K562 (cell line): Measurements from ENCODE around the gene CHRDL1. TPM values are rescaled to one million over a fixed set of nuclear protein-coding genes. Genes with fewer than 3 reads are reported as not detected.

Source experiments
- ATAC-seq: fragments of 200-7000 bp; cut with Tn5 transposase; 3 replicates; pipeline ENCODE4 v1.9.1; 2020; ENCODE audit warnings: moderate library complexity
- BruUV-seq: library from RNA; stranded (reverse); fragments of 400-500 nt; replicated peaks from 2 replicates; lab custom pipeline; 2021; lab: Mats Ljungman, UMichigan
- CTCF ChIA-PET: fragments of 300-600 bp; formaldehyde crosslinking; extraction: SDS; loops from one replicate; lab custom pipeline; 2021; ENCODE audit warnings: low intra/inter-chr PET ratio; lab: Yijun Ruan, JAX
- POLR2A ChIA-PET: fragments of 300-600, 350-650 bp; sonication (Branson Sonifier 250); formaldehyde crosslinking; extraction: SDS; loops from one replicate; lab custom pipeline; 2021; ENCODE audit warnings: antibody characterized with exemption, inconsistent platforms; lab: Yijun Ruan, JAX
- DNase-seq, 4 experiments: peaks; one replicate each; pipeline versions ENCODE4 v3.0.0 to v3.0.0-alpha.2; 2011 to 2018; ENCODE audit warnings: low spot score in 3 of 4, mixed read lengths in 3 of 4; ENCODE audit errors: extremely low read depth in 1 of 4
- FAIRE-seq: peaks from 2 replicates; lab custom pipeline; 2011; peaks lifted over from hg19 to GRCh38; lab: Jason Lieb, UNC
- H2AFZ ChIP-seq: 2 replicates; pipeline ENCODE4 v1.6.0; 2011; ENCODE audit warnings: low read depth, low read length, control low read depth, inconsistent platforms
- H3K27ac ChIP-seq: fragments of 200-600 bp; 3 replicates; pipeline ENCODE4 v1.8.0; 2011; ENCODE audit warnings: low read depth, mild to moderate bottlenecking, control low read depth, inconsistent platforms, low read length, moderate library complexity, mixed read lengths; ENCODE audit errors: extremely low read depth
- H3K27me3 ChIP-seq, 2 experiments: fragments of 300-600 bp in 1 of 2; 2 replicates in 1 of 2; 3 replicates in 1 of 2; pipeline versions ENCODE4 v1.6.0 to v1.8.0; 2011; ENCODE audit warnings: inconsistent platforms in 2 of 2, low read length in 2 of 2, mild to moderate bottlenecking in 1 of 2, mixed read lengths in 1 of 2, moderate library complexity in 1 of 2; ENCODE audit not compliant: control insufficient read depth in 2 of 2, insufficient read depth in 2 of 2
- H3K36me3 ChIP-seq: fragments of 300-600 bp; 3 replicates; pipeline ENCODE4 v1.8.0; 2011; ENCODE audit warnings: mild to moderate bottlenecking, low read length, inconsistent platforms; ENCODE audit not compliant: control insufficient read depth, insufficient read depth
- H3K4me1 ChIP-seq, 2 experiments: fragments of 200-600 bp in 1 of 2; replicated peaks in 1 of 2; 2 replicates in 1 of 2; 3 replicates in 1 of 2; pipeline versions ENCODE4 v1.5.1 to v1.8.0; 2011; ENCODE audit warnings: inconsistent platforms in 2 of 2, low read length in 2 of 2, mild to moderate bottlenecking in 1 of 2, mixed read lengths in 1 of 2, moderate library complexity in 1 of 2; ENCODE audit not compliant: control insufficient read depth in 2 of 2, insufficient read depth in 2 of 2
- H3K4me2 ChIP-seq: 2 replicates; pipeline ENCODE4 v1.6.1; 2011; ENCODE audit warnings: low read length, control low read depth, inconsistent platforms, mixed read lengths; ENCODE audit not compliant: insufficient read depth
- H3K4me3 ChIP-seq: fragments of 200-600 bp; sonication (generic), shearing (Covaris generic); 2 replicates; pipeline ENCODE4 v1.5.1; 2016; ENCODE audit warnings: control low read depth, inconsistent platforms
- H3K79me2 ChIP-seq: fragments of 200-600 bp; 3 replicates; pipeline ENCODE4 v1.8.0; 2011; ENCODE audit warnings: low read length, inconsistent platforms; ENCODE audit not compliant: control insufficient read depth, insufficient read depth
- H3K9ac ChIP-seq, 2 experiments: 2 replicates each; pipeline versions ENCODE4 v1.6.0 to v1.6.1; 2011; ENCODE audit warnings: low read depth in 2 of 2, low read length in 2 of 2, control low read depth in 1 of 2, inconsistent platforms in 1 of 2, mild to moderate bottlenecking in 1 of 2, mixed read lengths in 1 of 2; ENCODE audit not compliant: insufficient read depth in 1 of 2
- H3K9me1 ChIP-seq: one replicate; pipeline ENCODE4 v1.6.0; 2011; ENCODE audit warnings: inconsistent platforms, mild to moderate bottlenecking, low read length, moderate library complexity; ENCODE audit not compliant: control insufficient read depth, insufficient read depth
- H3K9me3 ChIP-seq: replicated peaks from 2 replicates; pipeline ENCODE4 v1.5.1; 2011; ENCODE audit warnings: low read depth, low read length, inconsistent platforms; ENCODE audit not compliant: control insufficient read depth, insufficient read depth
- H4K20me1 ChIP-seq: replicated peaks from 2 replicates; pipeline ENCODE4 v1.6.1; 2011; ENCODE audit warnings: low read length, inconsistent platforms, mixed read lengths; ENCODE audit not compliant: control insufficient read depth, insufficient read depth
- KAT8 ChIP-seq: fragments of 450-650 bp; IDR thresholded peaks from 2 replicates; pipeline ENCODE4 v1.6.1; 2016; ENCODE audit warnings: low read depth, mild to moderate bottlenecking
- ZBTB40 ChIP-seq, 2 experiments: fragments of 450-650 bp in 1 of 2; sonication (generic) in 1 of 2; formaldehyde crosslinking in 1 of 2; IDR thresholded peaks; 2 replicates each; pipeline versions ENCODE4 v1.7.1 to v1.9.0; 2016 to 2022; ENCODE audit warnings: inconsistent platforms in 1 of 2, mild to moderate bottlenecking in 1 of 2, missing genetic modification reagents in 1 of 2
- WGBS: fragments of 100-300 bp; shearing (Covaris generic); methylation state at CpG from one replicate; pipeline ENCODE4 v1.1.6; 2016; ENCODE audit warnings: low coverage, mixed read lengths; ENCODE audit not compliant: insufficient coverage; ENCODE audit errors: missing lambda C conversion rate; 5-methylcytosine and 5-hydroxymethylcytosine counted together
- in situ Hi-C: fragments of 300-500 bp; cut with MboI; formaldehyde crosslinking; loops from 4 replicates; pipeline ENCODE4 v1.15.0; 2018; ENCODE audit warnings: inconsistent platforms, mixed read lengths
- intact Hi-C: fragments of 100-400 bp; cut with micrococcal nuclease; formaldehyde crosslinking; loops from 2 replicates; pipeline ENCODE4 v1.14.2; 2022
- polyA plus RNA-seq, 8 experiments: library from polyadenylated mRNA; depleted of rRNA in 4 of 8; stranded (reverse) in 5 of 8; unstranded in 3 of 8; fragments of >200 nt; fragmentation: Nextera tagmentation in 2 of 8; fragmentation: Illumina TruSeq in 1 of 8; extraction: Ambion mirVana in 2 of 8; extraction: Trizol in 1 of 8; gene quantifications; 2 replicates each; pipeline versions ENCODE4 v1.2.1 to v1.2.3, GENCODE V29; 2011 to 2014; ENCODE audit warnings: inconsistent platforms in 1 of 8, missing spikeins in 1 of 8
- total RNA-seq, 7 experiments: library from RNA; depleted of rRNA in 6 of 7; stranded (reverse); fragments of >200 nt in 6 of 7; fragmentation: Illumina TruSeq in 2 of 7; extraction: Trizol in 2 of 7; gene quantifications; 2 replicates each; pipeline versions ENCODE4 v1.2.1 to v1.2.3, GENCODE V29; 2011 to 2021; ENCODE audit warnings: low replicate concordance in 1 of 7
- TF ChIP-seq, protein P1 (sequence below), 2 experiments: IDR thresholded peaks; 2 replicates each; pipeline ENCODE4 v1.6.1; 2011; ENCODE audit warnings: borderline replicate concordance in 1 of 2, control low read depth in 1 of 2, low read depth in 1 of 2, low read length in 1 of 2, mild to moderate bottlenecking in 1 of 2, mixed read lengths in 1 of 2, moderate library complexity in 1 of 2; ENCODE audit not compliant: insufficient read depth in 1 of 2, insufficient read length in 1 of 2, poor library complexity in 1 of 2, severe bottlenecking in 1 of 2; ENCODE audit errors: extremely low read depth in 1 of 2

Gene CHRDL1
- total and polyA plus RNA-seq, 9 of the 15 experiments (the other 6 are each of a cell fraction or from before 2014, with no cell fraction given) = not detected

- Histone ChIP-seq H3K4me2 (no peak overlapping the region), H3K27me3 (no peaks in the 10 kb centered on the region), H3K79me2 (no peaks in the 10 kb centered on the region), H4K20me1 (no peaks in the 10 kb centered on the region), H3K9me1 (no peaks in the 10 kb centered on the region), H3K27ac (no peak overlapping the region), H3K9me3 (no peaks in the 10 kb centered on the region), H3K4me3 (no peak overlapping the region), H2AFZ (no peak overlapping the region), H3K4me1 (no peaks in the 10 kb centered on the region), H3K36me3 (no peaks in the 10 kb centered on the region), H3K9ac (no peak overlapping the region)
- TF ChIP-seq KAT8 = no peak
- FAIRE-seq = no peak
- POLR2A ChIA-PET = interaction anchor here (0.7 kb wide), 1 partner anchor 59 kb away, joined by 3 read pairs; no protein-coding TSS in a partner anchor
- no peak for ATAC-seq
- 0% methylated on average over 1 of the region's 1 CpG for WGBS
- in situ Hi-C loops (loop anchor here (25.0 kb wide), 2 partner anchors 207 to 507 kb away; no protein-coding TSS in a partner anchor), intact Hi-C loops (loop anchor here (5.0 to 10.0 kb wide), 2 partner anchors 175 to 217 kb away; no protein-coding TSS in a partner anchor)
- CTCF ChIA-PET = no interaction called here
- BruUV-seq = no TSS peak
- DNase-seq = no peak
These were observed 126.0 kb downstream of the CHRDL1 start for GRCh38 chrX:110669572-110669971.

- no peaks in the 10 kb centered on the region for H3K4me1 ChIP-seq
- ChIA-PET POLR2A (no interaction called here), CTCF (no interaction called here)
- no peaks in the 10 kb centered on the region for H3K9me1 ChIP-seq
- FAIRE-seq (no peak), DNase-seq (no peak), ATAC-seq (no peak)
- BruUV-seq = no TSS peak
- intact Hi-C loops = loop anchor here (5.0 to 10.0 kb wide), 2 partner anchors 177 to 215 kb away; no protein-coding TSS in a partner anchor
- H2AFZ ChIP-seq = no peak overlapping the region
- H3K79me2 ChIP-seq = no peaks in the 10 kb centered on the region
- H3K36me3 ChIP-seq = no peaks in the 10 kb centered on the region
- no peak overlapping the region for H3K9ac ChIP-seq
- no peak overlapping the region for H3K4me3 ChIP-seq
- H4K20me1 ChIP-seq = no peaks in the 10 kb centered on the region
- no peak overlapping the region for H3K4me2 ChIP-seq
- no peaks in the 10 kb centered on the region for H3K9me3 ChIP-seq
- no peaks in the 10 kb centered on the region for H3K27me3 ChIP-seq
- in situ Hi-C loops = loop anchor here (25.0 kb wide), 2 partner anchors 205 to 505 kb away; no protein-coding TSS in a partner anchor
- no peak overlapping the region for H3K27ac ChIP-seq
- WGBS = 0% methylated on average over 3 of the region's 6 CpGs
- no peak for TF ChIP-seq ZBTB40 (IDR thresholded peaks at IDR 0.05)
- TF ChIP-seq ZBTB40 (CRISPR knock-in tag; IDR thresholded peaks at IDR 0.05) = no peak
- TF ChIP-seq, protein P1, sequence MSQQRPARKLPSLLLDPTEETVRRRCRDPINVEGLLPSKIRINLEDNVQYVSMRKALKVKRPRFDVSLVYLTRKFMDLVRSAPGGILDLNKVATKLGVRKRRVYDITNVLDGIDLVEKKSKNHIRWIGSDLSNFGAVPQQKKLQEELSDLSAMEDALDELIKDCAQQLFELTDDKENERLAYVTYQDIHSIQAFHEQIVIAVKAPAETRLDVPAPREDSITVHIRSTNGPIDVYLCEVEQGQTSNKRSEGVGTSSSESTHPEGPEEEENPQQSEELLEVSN (IDR thresholded peaks at IDR 0.05; ENCODE audit: borderline replicate concordance in 1 of 2, extremely low read depth in 1 of 2, insufficient read depth in 1 of 2, insufficient read length in 1 of 2, low read depth in 1 of 2, low read length in 1 of 2, poor library complexity in 1 of 2, severe bottlenecking in 1 of 2) = no peak
These were observed 127.9 kb downstream of the CHRDL1 start for GRCh38 chrX:110667706-110668105.
